SK-N-SH (cell line): ENCODE results near the gene ANO10.

Experiments
- CTCF ChIP-seq: fragments of 200-600 bp; sonication (generic); IDR thresholded peaks from 2 replicates; pipeline ENCODE4 v1.6.1; 2017; ENCODE audit warnings: antibody characterized with exemption, mild to moderate bottlenecking, moderate library complexity
- EP300 ChIP-seq, 2 experiments: IDR thresholded peaks; 2 replicates each; pipeline versions ENCODE4 v1.4.0 to v1.6.1; 2012; ENCODE audit warnings: borderline replicate concordance in 1 of 2, low read depth in 1 of 2, low read length in 1 of 2
- JUND ChIP-seq: IDR thresholded peaks from 2 replicates; pipeline ENCODE4 v1.4.0; 2012
- POLR2AphosphoS5 ChIP-seq: IDR thresholded peaks from 2 replicates; pipeline ENCODE4 v1.6.1; 2012; ENCODE audit warnings: low read depth, low read length

DNA sequence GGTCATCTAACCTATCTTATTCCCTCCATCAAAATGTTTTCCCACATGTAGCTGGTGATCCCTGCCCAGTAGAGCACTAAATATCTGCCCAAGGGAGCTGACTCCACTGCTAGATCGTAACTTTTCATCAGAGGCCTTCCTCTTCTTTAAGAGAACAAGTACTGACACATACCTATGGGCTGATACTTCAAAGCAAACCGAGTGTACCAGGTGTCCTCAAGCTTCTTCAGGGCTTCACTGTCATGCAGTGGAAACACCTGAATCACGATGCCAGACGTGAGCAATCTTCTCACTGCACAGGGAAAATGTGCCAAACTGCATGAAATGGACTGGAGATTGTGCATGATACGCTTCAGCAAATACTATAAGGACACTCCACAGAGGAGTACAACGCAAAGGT, 41.6 kb downstream of the ANO10 start:
- no peak for TF ChIP-seq CTCF
- TF ChIP-seq POLR2AphosphoS5 = no peak
- TF ChIP-seq EP300 (IDR thresholded peaks at IDR 0.05; ENCODE audit: borderline replicate concordance in 1 of 2, low read depth in 1 of 2, low read length in 1 of 2) = no peak
- TF ChIP-seq JUND = no peak
